NCI-H2081 treated with DMSO at 0.1 percent for 48 hours (cell line): ENCODE measurements around the gene PDS5A.
"Not testable (repeated sequence)": the region's sequence is repeated elsewhere in the genome, so short reads cannot be mapped to it uniquely, and the experiment has no call there.

Source experiments
- DNase-seq: peaks from one replicate; lab custom pipeline; 2025; lab: John Stamatoyannopoulos, UW

The PDS5A gene

DNA sequence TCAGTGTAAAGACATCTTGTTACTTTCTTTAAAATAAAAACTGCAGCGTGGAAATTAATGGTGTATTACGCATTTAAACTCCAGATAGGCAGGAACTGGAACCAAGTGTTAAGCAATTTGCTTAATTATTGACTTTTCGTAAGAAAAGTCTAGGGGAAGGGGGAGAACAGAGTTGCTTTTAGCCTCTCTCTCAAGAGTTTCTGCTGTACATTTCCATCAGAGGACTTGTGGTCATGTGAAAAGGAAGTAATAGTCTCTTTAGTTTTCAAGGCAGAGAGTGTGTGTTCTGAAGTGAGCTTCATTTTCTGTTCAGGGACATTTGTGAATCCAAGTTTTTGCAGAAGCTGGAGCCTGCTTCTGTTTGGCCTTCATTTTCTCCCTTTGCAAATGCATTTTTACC, 152.6 kb downstream of the PDS5A start:
- no peak for DNase-seq

DNA sequence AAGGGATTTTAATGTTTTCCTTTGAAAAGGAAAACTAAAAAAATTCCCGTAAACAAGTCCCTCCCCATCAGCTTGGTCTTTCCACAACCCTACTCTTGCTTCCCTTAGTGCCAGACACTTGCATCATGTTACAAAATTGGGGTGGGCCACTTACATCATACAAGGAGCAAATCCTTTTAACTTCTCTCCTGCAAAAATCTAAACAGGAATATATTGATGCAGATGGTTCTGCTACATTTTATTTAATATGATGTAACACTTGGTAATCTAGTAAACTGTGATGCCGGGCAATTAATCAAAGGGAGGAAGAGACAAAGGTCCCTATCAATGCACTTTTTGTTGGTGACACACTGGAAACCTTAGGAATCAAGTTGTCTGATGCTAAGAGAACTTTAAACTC, 154.5 kb downstream of the PDS5A start:
- DNase-seq, result no peak

DNA sequence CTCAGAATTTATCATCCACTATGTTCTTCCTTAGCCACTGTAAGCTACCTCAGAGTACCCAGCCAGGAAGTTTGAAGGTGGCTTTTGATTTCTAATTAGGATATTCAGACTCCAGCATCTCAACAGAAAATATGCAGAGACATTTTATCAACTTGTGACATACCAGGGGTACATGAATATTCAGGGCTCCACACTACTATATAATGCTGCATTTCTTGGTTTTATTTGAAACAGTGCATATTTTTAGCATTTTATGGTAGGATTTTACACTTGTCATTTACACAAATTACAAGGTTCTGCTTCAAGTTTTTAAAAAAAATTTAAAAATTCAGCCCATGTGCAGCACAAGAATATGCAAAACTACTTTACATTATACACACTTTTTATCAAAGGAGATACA, 155.0 kb downstream of the PDS5A start:
- no peak for DNase-seq

DNA sequence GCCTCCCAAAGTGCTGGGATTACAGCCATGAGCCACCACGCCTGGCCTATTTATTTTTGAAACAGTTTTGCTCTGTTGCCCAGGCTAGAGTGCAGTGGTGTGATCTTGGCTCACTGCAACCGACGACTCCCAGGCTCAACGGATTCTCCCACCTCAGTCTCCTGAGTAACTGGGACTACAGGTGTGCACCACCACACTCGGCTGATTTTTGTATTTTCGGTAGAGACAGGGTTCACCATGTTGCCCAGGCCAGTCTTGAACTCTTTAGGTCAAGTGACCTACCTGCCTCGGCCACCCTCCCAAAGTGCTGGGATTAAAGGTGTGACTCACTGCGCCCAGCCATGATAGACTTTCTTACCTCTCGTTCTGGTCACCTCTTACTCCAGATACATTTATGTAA, 155.8 kb downstream of the PDS5A start:
- no peak for DNase-seq

DNA sequence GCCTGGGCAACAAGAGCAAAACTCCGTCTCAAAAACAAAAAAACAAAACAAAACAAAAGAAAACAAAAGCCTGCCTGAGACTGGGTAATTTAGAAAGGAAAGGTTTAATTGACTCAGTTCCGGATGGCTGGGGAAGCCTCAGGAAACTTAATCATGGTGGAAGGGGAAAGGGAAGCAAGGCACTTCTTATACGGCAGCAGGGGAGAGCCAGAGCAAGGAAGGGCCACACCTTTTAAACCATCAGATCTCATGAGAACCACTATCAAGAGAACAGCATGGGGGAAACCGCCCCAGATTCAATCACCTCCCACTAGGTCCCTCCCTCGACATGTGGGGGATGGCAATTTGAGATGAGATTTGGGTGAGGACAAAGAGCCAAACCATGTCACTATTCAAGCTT, 157.5 kb downstream of the PDS5A start:
- no peak for DNase-seq

DNA sequence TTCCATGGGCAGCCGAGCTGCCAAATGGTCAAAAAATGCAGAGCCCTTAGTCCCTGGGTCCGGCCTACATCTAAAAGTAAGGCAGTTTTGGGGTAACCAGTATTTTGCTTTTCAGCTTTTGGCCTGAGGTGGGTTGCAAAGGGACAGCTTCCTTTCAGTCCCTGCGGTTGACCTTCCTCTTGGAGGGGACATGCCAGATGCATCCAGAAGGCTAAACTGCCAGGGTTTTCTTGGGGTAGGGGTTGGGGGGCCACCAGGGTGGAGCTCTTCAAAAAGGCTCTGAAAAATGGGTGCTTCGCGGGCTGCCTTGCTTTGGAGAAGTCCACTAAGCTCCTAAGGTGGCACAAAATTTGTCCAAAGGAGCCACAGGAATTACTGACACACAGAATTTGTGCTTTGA, 159.1 kb downstream of the PDS5A start:
- DNase-seq, result no peak

DNA sequence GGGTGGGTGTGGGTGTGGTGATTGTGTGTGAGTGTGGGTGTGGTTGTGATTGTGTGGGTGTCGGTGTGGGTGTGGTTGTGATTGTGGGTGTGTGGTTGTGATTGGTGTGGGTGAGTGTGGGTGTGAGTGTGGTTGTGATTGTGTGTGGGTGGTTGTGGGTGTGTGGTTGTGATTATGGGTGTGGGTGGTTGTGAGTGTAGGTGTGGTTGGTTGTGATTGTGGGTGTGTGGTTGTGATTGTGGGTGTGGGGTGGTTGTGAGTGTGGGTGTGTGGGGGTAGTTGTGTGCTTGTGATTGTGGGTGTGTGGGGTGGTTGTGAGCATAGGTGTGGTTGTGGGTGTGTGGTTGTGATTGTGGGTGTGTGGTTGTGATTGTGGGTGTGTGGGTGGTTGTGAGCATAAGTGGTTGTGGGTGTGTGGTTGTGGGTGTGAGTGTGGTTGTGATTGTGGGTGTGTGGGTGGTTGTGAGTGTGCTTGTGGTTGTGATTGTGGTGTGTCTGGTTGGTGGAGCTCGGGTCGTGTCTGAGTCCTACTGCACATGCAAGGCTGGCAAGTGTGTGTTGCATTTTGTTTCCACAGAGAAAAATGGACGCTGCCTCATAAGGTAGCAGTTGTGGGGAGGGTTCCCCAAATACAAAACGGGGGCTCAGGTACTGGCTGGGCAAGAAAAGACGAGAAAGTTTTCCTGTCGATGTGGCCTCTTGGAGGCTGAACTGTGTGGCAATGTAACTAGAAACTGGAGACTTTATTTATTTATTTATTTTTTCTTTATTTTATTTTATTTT, 163.1 kb downstream of the PDS5A start:
- no peak for DNase-seq

DNA sequence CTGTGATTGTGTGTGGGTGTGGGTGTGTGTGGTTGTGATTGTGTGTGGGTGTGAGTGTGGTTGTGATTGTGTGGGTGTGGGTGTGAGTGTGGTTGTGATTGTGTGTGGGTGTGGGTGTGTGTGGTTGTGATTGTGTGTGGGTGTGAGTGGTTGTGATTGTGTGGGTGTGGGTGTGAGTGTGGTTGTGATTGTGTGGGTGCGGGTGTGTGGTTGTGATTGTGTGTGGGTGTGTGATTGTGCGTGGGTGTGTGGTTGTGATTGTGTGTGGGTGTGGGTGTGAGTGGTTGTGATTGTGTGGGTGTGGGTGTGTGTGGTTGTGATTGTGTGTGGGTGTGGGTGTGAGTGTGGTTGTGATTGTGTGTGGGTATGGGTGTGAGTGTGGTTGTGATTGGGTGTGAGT, 163.9 kb downstream of the PDS5A start:
- not testable (repeated sequence) for DNase-seq

DNA sequence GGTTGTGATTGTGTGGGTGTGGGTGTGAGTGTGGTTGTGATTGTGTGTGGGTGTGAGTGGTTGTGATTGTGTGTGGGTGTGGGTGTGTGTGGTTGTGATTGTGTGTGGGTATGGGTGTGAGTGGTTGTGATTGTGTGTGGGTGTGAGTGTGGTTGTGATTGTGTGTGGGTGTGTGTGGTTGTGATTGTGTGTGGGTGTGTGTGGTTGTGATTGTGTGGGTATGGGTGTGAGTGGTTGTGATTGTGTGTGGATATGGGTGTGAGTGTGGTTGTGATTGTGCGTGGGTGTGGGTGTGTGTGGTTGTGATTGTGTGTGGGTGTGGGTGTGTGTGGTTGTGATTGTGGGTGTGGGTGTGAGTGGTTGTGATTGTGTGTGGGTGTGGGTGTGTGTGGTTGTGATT, 164.7 kb downstream of the PDS5A start:
- DNase-seq, result not testable (repeated sequence)

DNA sequence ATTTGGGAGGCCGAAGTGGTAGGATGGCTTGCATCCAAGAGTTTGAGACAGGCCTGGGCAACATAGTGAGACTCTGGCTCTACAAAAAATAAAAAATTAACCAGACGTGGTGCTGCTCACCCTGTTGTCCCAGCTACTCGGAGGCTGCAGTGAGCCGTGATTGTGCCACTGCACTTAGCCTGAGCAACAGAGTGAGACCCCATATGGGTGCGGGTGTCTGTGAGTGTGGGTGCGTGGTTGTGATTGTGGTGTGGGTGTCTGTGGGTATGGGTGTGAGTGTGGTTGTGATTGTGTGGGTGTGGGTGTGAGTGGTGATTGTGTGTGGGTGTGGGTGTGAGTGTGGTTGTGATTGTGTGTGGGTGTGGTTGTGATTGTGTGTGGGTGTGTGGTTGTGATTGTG, 165.2 kb downstream of the PDS5A start:
- no peak for DNase-seq

DNA sequence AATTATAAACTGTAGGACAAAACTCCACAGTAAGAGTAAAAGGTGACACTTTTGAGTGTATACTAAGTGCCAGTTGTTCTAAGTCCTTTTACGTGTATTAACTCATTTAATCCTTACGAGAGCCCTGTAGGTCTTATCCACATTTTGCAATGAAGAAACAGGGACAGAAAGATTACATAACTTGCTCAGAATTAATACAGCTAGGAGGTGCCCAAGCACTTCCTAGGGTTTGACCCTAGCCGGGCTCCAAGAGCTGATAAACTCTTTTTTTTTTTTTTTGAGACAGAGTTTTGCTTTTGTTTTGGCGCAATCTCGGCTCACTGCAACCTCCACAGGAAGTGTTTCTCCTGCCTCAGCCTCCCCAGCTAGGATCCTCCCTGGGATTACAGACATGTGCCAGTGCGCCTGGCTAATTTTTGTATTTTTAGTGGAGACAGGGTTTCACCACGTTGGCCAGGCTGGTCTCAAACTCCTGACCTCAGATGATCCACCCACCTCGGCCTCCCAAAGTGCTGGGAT, 169.4 kb downstream of the PDS5A start:
- DNase-seq, result no peak

DNA sequence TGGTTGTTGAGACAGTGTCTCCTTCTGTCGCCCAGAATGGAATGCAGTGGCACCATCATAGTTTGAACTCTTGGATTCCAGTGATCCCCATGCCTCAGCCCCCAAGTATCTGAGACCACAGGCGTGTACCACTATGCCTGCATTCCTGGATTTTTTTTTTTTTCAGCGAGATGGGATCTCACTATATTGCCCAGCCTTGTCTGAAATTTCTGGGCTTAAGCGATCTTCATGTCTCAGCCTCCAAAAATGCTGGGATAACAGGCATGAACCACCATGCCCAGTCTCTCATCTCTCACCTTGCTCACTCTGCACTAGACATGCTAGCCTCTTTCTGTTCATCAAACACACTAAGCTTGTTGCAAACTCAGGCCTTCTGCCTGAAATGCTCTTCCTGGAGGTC, 175.7 kb downstream of the PDS5A start:
- no peak for DNase-seq

DNA sequence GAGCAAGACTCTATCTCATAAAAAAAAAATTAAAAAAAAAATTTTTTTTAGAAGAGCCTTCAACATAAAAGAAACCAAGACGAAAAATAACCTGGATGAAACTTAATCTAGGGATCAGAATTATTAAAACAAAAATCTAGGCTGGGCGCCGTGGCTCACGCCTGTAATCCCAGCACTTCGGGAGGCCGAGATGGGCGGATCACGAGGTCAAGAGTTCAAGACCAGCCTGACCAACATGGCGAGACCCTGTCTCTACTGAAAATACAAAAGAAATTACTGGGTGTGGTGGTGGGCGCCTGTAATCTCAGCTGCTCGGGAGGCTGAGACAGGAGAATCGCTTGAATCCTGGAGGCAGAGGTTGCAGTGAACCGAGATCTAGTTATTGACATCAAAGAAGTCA, 184.7 kb downstream of the PDS5A start:
- not testable (repeated sequence) for DNase-seq

DNA sequence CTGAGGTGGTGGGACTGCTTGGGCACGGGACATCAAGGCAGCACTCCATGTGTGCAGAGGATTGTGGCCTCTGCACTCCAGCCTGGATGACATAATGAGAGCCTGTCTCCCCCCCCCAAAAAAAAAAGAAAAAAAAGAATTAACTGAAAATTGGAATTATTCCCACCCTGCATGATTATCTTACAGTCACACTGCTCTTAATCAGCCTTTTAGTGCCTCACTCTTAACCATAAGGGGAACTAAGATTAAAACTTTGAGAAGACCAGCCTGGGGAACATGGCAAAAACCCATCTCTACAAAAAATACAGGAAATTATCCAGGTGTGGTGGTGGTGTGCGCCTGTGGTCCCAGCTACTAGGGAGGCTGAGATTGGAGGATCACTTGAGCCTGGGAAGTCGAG, 185.2 kb downstream of the PDS5A start:
- DNase-seq, result no peak

DNA sequence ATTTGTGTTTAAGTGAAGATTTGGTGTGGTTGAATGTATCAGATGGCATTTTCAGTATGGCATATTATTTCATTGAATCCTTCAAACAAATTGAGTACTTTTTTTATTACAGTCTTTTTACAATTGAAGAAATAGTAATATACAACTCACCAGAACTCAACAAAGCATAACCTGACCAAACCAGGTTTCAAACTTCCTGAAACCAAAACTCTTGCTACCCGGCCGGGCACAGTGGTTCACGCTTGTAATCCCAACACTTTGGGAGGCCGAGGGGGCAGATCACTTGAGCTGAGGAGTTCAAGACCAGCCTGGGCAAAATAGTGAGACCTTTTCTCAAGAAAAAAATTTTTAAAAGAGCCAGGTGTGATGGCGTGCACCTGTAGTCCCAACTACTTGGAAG, 185.6 kb downstream of the PDS5A start:
- DNase-seq, result no peak

DNA sequence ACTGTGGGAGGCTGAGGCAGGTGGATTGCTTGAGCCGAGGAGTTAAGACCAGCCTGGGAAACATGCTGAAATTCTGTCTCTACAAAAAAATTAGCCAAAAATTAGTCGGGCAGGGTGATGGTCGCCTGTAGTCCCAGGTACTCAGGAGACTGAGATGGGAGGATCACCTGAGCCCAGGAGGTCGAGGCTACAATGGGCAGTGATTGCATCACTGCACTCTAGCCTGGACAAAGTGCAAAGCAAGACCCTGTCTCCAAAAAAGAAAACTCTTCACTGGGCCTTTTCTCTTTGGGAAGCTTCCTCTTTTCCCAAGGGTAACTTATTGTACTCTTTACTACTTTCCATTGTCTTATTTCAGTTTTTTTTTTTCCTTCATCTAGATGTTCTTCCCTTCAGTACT, 190.9 kb downstream of the PDS5A start:
- DNase-seq, result no peak

DNA sequence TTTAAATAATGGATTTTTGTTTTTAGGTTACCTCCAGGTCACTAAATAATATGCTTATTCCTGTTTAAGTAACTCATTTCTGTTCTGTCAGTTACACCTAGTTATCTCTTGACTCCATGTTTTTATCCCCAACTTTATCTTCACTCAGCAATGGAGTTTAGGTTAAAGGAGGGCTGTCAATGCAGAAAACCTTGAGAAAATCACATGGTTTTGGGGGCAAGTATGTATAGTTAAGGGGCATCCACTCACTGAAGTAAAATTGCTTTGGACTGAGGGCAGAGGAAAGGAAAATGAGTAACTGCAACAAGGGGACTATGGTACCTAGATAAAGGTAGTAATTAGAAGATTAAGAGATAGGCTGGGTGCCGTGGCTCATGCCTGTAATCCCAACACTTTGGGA, 192.6 kb downstream of the PDS5A start:
- no peak for DNase-seq

DNA sequence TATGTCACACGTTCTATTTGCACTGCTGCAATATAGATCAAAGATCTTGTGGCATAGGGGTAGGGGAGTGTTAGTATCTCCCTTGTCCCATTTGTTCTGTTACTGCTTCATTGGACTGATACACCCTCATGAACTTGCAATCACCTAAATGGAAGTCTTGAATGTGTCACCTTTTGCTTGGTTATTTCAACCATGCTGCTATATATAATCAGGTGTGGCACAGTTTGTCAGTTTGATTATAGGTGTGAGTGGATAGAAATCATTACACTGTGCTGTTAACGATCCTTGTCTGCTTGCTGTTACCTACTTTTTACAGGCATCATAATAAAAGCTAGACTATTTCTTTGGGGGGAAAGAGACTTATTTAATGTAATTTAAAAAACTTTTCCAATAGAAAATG, 195.7 kb downstream of the PDS5A start:
- not testable (repeated sequence) for DNase-seq
